SK-N-SH (cell line): ENCODE data around the gene TPRG1L.

Experiments
- CTCF ChIP-seq: fragments of 200-600 bp; sonication (generic); IDR thresholded peaks from 2 replicates; pipeline ENCODE4 v1.6.1; 2017; ENCODE audit warnings: antibody characterized with exemption, mild to moderate bottlenecking, moderate library complexity
- NFIC ChIP-seq: IDR thresholded peaks from 2 replicates; pipeline ENCODE4 v1.4.0; 2012; ENCODE audit warnings: borderline replicate concordance
- RFX5 ChIP-seq: IDR thresholded peaks from 2 replicates; pipeline ENCODE4 v1.6.1; 2012; ENCODE audit warnings: mild to moderate bottlenecking, improper control_type of control experiment, low read length
- TAF1 ChIP-seq: IDR thresholded peaks from 2 replicates; pipeline ENCODE4 v1.6.1; 2012; ENCODE audit warnings: low read depth, mild to moderate bottlenecking, low read length, moderate library complexity, borderline replicate concordance

GRCh38 chr1:3604468-3604974, 20.3 kb upstream of the TPRG1L start:
- TF ChIP-seq TAF1 (no peak), CTCF (no peak), RFX5 (no peak), NFIC (no peak)
